GM23248 (cell line): ENCODE results near the gene HNRNPM.

Source experiments
- EZH2 ChIP-seq: fragments of 200-600 bp; sonication (generic); IDR thresholded peaks from 2 replicates; pipeline ENCODE4 v1.6.1; 2018; ENCODE audit warnings: antibody characterized with exemption, mild to moderate bottlenecking; ENCODE audit not compliant: insufficient read depth, poor library complexity, severe bottlenecking
- EZH2phosphoT487 ChIP-seq: fragments of 200-600 bp; sonication (generic); IDR thresholded peaks from 2 replicates; pipeline ENCODE4 v1.6.1; 2018; ENCODE audit warnings: antibody characterized with exemption, moderate library complexity, mild to moderate bottlenecking, low read depth; ENCODE audit not compliant: insufficient read depth

- TF ChIP-seq EZH2 (no peak), EZH2phosphoT487 (no peak)
Observed at GRCh38 chr19:8421484-8422461, 23.0 kb upstream of the HNRNPM start.
